Fibroblast of peridontal ligament (primary cell): ENCODE results near the gene CWC25.
"Not testable (repeated sequence)": the region's sequence is repeated elsewhere in the genome, so short reads cannot be mapped to it uniquely, and the experiment has no call there.

Experiments
- DNase-seq: peaks from one replicate; pipeline ENCODE4 v3.0.0-alpha.2; 2010; ENCODE audit errors: extremely low read depth

CWC25 gene

GRCh38 chr17:38789185-38789584 is 35.9 kb downstream of the CWC25 start:
- DNase-seq: peak; percentile 31

- DNase-seq: not testable (repeated sequence)
Measured at GRCh38 chr17:38787999-38788398, 37.1 kb downstream of the CWC25 start.

GRCh38 chr17:38786372-38786771 is 38.7 kb downstream of the CWC25 start:
- no peak for DNase-seq

GRCh38 chr17:38783227-38783626 is 41.9 kb downstream of the CWC25 start:
- no peak for DNase-seq

GRCh38 chr17:38779965-38780752 is 45.0 kb downstream of the CWC25 start:
- DNase-seq: no peak

- no peak for DNase-seq
Measured at GRCh38 chr17:38777641-38778250, 47.4 kb downstream of the CWC25 start.

GRCh38 chr17:38773258-38773657 is 51.9 kb downstream of the CWC25 start:
- DNase-seq: no peak

GRCh38 chr17:38768417-38768816 is 56.7 kb downstream of the CWC25 start:
- no peak for DNase-seq

- DNase-seq: no peak
Measured at GRCh38 chr17:38766341-38766740, 58.8 kb downstream of the CWC25 start.

GRCh38 chr17:38762231-38762630 is 62.9 kb downstream of the CWC25 start:
- DNase-seq: no peak

- DNase-seq: no peak
Measured at GRCh38 chr17:38761612-38762011, 63.5 kb downstream of the CWC25 start.

GRCh38 chr17:38753071-38753506 is 72.0 kb downstream of the CWC25 start:
- DNase-seq: no peak

GRCh38 chr17:38752308-38753070 is 72.6 kb downstream of the CWC25 start, which contains the start of gene PSMB3:
Gene PSMB3 (plus strand): TSS chr17:38752741. CDS start chr17:38752827, 86 bp downstream.
- DNase-seq: peak; percentile 99

- peak; percentile 89 for DNase-seq
Measured at GRCh38 chr17:38751808-38752307, 73.3 kb downstream of the CWC25 start.

GRCh38 chr17:38751144-38751807 is 73.8 kb downstream of the CWC25 start:
- DNase-seq: no peak
